GM18517 (cell line): Measurements from ENCODE around the gene DCST1.

Experiments used
- ATAC-seq: cut with Tn5 transposase; IDR thresholded peaks from one replicate; pipeline ENCODE4 v1.9.1; 2021; ENCODE audit warnings: mild to moderate bottlenecking, moderate library complexity; ENCODE audit not compliant: unreplicated experiment

DCST1 gene

GRCh38 chr1:155030899-155031298 lies 2.7 kb upstream of the DCST1 start:
- no peak for ATAC-seq

GRCh38 chr1:155032886-155033285 lies 738 bp upstream of the DCST1 start:
- no peak for ATAC-seq

- no peak for ATAC-seq
Measured at GRCh38 chr1:155034318-155035208, 939 bp downstream of the DCST1 start.

- ATAC-seq = no peak
Measured at GRCh38 chr1:155035936-155036335, 2.3 kb downstream of the DCST1 start.

- no peak for ATAC-seq
Measured at GRCh38 chr1:155037043-155037442, 3.4 kb downstream of the DCST1 start.

- no peak for ATAC-seq
Measured at GRCh38 chr1:155037851-155038441, 4.3 kb downstream of the DCST1 start.

- no peak for ATAC-seq
Measured at GRCh38 chr1:155038602-155039307, 5.1 kb downstream of the DCST1 start.

GRCh38 chr1:155039308-155039669 lies 5.7 kb downstream of the DCST1 start:
- no peak for ATAC-seq

- ATAC-seq = no peak
Measured at GRCh38 chr1:155040358-155041093, 6.9 kb downstream of the DCST1 start.

GRCh38 chr1:155042789-155043188 lies 9.2 kb downstream of the DCST1 start:
- no peak for ATAC-seq

GRCh38 chr1:155043301-155043702 lies 9.7 kb downstream of the DCST1 start:
- no peak for ATAC-seq

GRCh38 chr1:155043793-155044192 lies 10.2 kb downstream of the DCST1 start:
- ATAC-seq = no peak

GRCh38 chr1:155044365-155044764 lies 10.7 kb downstream of the DCST1 start:
- ATAC-seq = no peak

- ATAC-seq = no peak
Measured at GRCh38 chr1:155044812-155045657, 11.4 kb downstream of the DCST1 start.

GRCh38 chr1:155048449-155049334 lies 15.1 kb downstream of the DCST1 start:
- no peak for ATAC-seq

- peak; percentile 14 for ATAC-seq
Measured at GRCh38 chr1:155049651-155050559, 16.3 kb downstream of the DCST1 start.

GRCh38 chr1:155050560-155051341 lies 17.1 kb downstream of the DCST1 start, which contains the start of gene ADAM15:
Gene ADAM15 (plus strand): TSS chr1:155051316. CDS start chr1:155051387, 71 bp downstream.
- ATAC-seq = peak; percentile 64
